GM12865 (cell line): ENCODE measurements around the gene GNAI2.
"Not testable (repeated sequence)": the region's sequence is repeated elsewhere in the genome, so short reads cannot be mapped to it uniquely, and the experiment has no call there.

ENCODE experiments used
- DNase-seq: peaks from one replicate; pipeline ENCODE4 v3.0.0; 2010; ENCODE audit warnings: low read depth
- H3K4me3 ChIP-seq: 2 replicates; pipeline ENCODE4 v1.5.1; 2011; ENCODE audit warnings: mild to moderate bottlenecking, low read depth, low read length, control low read depth
- CTCF ChIP-seq: IDR thresholded peaks from 2 replicates; pipeline ENCODE4 v1.5.1; 2011; ENCODE audit warnings: low read length, control low read depth, low read depth, inconsistent platforms; ENCODE audit not compliant: insufficient read depth; ENCODE audit errors: missing control alignments

GNAI2 gene

GRCh38 chr3:50279255-50280016 lies 43.4 kb downstream of the GNAI2 start:
- H3K4me3 ChIP-seq, result no peak overlapping the region
- DNase-seq, result no peak
- TF ChIP-seq CTCF, result no peak

GRCh38 chr3:50284121-50284520 lies 48.1 kb downstream of the GNAI2 start:
- DNase-seq, H3K4me3 ChIP-seq: not testable (repeated sequence)

GRCh38 chr3:50286322-50287227 lies 50.6 kb downstream of the GNAI2 start:
- no peak for TF ChIP-seq CTCF
- no peak overlapping the region for H3K4me3 ChIP-seq
- DNase-seq, result no peak

GRCh38 chr3:50287262-50287661 lies 51.3 kb downstream of the GNAI2 start:
- no peak for TF ChIP-seq CTCF
- H3K4me3 ChIP-seq, result no peak overlapping the region
- no peak for DNase-seq

GRCh38 chr3:50288387-50289007 lies 52.5 kb downstream of the GNAI2 start:
- DNase-seq, result no peak
- no peak for TF ChIP-seq CTCF
- H3K4me3 ChIP-seq, result no peak overlapping the region

GRCh38 chr3:50289130-50289529 lies 53.1 kb downstream of the GNAI2 start:
- H3K4me3 ChIP-seq, result no peak overlapping the region
- no peak for DNase-seq
- TF ChIP-seq CTCF, result no peak

- H3K4me3 ChIP-seq, result no peak overlapping the region
- no peak for DNase-seq
- TF ChIP-seq CTCF, result no peak
These were observed 54.2 kb downstream of the GNAI2 start for GRCh38 chr3:50290161-50290641.
